Measurements from ENCODE around the gene WIPF1. TPM values are rescaled to one million over a fixed set of nuclear protein-coding genes. Genes with fewer than 3 reads are reported as not detected.

Gene WIPF1
- polyA plus RNA-seq, 1 donor from 2014 or later: 0.25 TPM

- TF ChIP-seq, protein P1, sequence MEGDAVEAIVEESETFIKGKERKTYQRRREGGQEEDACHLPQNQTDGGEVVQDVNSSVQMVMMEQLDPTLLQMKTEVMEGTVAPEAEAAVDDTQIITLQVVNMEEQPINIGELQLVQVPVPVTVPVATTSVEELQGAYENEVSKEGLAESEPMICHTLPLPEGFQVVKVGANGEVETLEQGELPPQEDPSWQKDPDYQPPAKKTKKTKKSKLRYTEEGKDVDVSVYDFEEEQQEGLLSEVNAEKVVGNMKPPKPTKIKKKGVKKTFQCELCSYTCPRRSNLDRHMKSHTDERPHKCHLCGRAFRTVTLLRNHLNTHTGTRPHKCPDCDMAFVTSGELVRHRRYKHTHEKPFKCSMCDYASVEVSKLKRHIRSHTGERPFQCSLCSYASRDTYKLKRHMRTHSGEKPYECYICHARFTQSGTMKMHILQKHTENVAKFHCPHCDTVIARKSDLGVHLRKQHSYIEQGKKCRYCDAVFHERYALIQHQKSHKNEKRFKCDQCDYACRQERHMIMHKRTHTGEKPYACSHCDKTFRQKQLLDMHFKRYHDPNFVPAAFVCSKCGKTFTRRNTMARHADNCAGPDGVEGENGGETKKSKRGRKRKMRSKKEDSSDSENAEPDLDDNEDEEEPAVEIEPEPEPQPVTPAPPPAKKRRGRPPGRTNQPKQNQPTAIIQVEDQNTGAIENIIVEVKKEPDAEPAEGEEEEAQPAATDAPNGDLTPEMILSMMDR (IDR thresholded peaks at IDR 0.05; ENCODE audit: poor library complexity, severe bottlenecking): no peak
- TF ChIP-seq EP300 (conservative IDR thresholded peaks at IDR 0.05; ENCODE audit: poor library complexity, severe bottlenecking) (no peak), SMC3 (conservative IDR thresholded peaks at IDR 0.05; ENCODE audit: poor library complexity) (no peak), MXI1 (conservative IDR thresholded peaks at IDR 0.05; ENCODE audit: poor library complexity, severe bottlenecking) (no peak), REST (IDR thresholded peaks at IDR 0.05; ENCODE audit: borderline replicate concordance) (no peak), TAF1 (IDR thresholded peaks at IDR 0.05; ENCODE audit: low read depth) (no peak), RAD21 (conservative IDR thresholded peaks at IDR 0.05) (no peak), POLR2AphosphoS5 (IDR thresholded peaks at IDR 0.05) (no peak), EZH2 (IDR thresholded peaks at IDR 0.05; ENCODE audit: borderline replicate concordance, insufficient read depth, low read length, poor library complexity, severe bottlenecking) (no peak)
- Histone ChIP-seq H3K4me2 (ENCODE audit: low read length) (no peak overlapping the region), H3K27me3 (ENCODE audit: insufficient read depth, low read depth, low read length) (no peaks in the 10 kb centered on the region), H3K27ac (ENCODE audit: low read length) (no peak overlapping the region), H3K9me2 (ENCODE audit: insufficient read depth, low read length) (no peaks in the 10 kb centered on the region), H2AFZ (ENCODE audit: low read depth, low read length) (no peak overlapping the region), H4K20me1 (ENCODE audit: insufficient read depth) (no peaks in the 10 kb centered on the region), H3K36me3 (ENCODE audit: insufficient read depth, low read length) (no peaks in the 10 kb centered on the region), H3K4me3 (ENCODE audit: low read length) (no peak overlapping the region), H3K79me2 (replicated peaks; ENCODE audit: insufficient read depth, low read length) (no peaks in the 10 kb centered on the region), H3K9me3 (ENCODE audit: low read length) (no peaks in the 10 kb centered on the region), H3F3A (ENCODE audit: insufficient read depth, low read length, poor library complexity, severe bottlenecking) (no peaks in the 10 kb centered on the region), H3K9ac (ENCODE audit: low read length) (no peak overlapping the region)
Observed at GRCh38 chr2:174588463-174588862, 9.1 kb downstream of the WIPF1 start.

DNA sequence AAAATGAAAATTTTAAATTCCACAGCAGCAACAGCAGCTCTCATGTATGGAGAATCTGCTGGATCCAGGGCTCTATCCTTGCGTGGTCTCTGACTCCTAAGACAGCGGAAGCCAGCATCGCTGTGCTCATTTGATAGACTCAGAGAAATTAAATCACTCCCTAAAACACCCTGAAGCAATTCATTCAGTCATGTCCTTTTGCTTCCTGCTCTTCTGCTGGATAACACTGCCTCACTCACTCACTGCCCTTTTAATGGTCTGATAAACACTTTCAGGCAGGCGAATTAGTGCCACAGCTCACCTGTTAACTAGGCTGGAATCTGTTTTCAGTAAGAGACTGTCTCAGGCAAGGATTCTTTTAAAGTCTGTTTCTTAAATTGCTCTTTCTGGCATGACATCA, 10.0 kb downstream of the WIPF1 start:
- H4K20me1 ChIP-seq (ENCODE audit: insufficient read depth): no peaks in the 10 kb centered on the region
- no peaks in the 10 kb centered on the region for H3K36me3 ChIP-seq (ENCODE audit: insufficient read depth, low read length)
- no peak overlapping the region for H2AFZ ChIP-seq (ENCODE audit: low read depth, low read length)
- no peaks in the 10 kb centered on the region for H3K9me3 ChIP-seq (ENCODE audit: low read length)
- no peak overlapping the region for H3K9ac ChIP-seq (ENCODE audit: low read length)
- H3K79me2 ChIP-seq (replicated peaks; ENCODE audit: insufficient read depth, low read length): no peaks in the 10 kb centered on the region
- H3K27me3 ChIP-seq (ENCODE audit: insufficient read depth, low read depth, low read length): no peaks in the 10 kb centered on the region
- no peak overlapping the region for H3K27ac ChIP-seq (ENCODE audit: low read length)
- no peak overlapping the region for H3K4me2 ChIP-seq (ENCODE audit: low read length)
- H3F3A ChIP-seq (ENCODE audit: insufficient read depth, low read length, poor library complexity, severe bottlenecking): no peaks in the 10 kb centered on the region
- no peak overlapping the region for H3K4me3 ChIP-seq (ENCODE audit: low read length)
- no peaks in the 10 kb centered on the region for H3K9me2 ChIP-seq (ENCODE audit: insufficient read depth, low read length)
- TF ChIP-seq RAD21 (conservative IDR thresholded peaks at IDR 0.05): no peak
